NCI-H1417 (cell line): ENCODE data around the gene PRKG1.
A peak's percentile ranks its signal among the peaks of the same experiment; 100 is the strongest.
"Not testable (repeated sequence)": the region's sequence is repeated elsewhere in the genome, so short reads cannot be mapped to it uniquely, and the experiment has no call there.

Experiments used
- DNase-seq, 3 experiments: peaks; one replicate each; lab custom pipeline; 2025; lab: John Stamatoyannopoulos, UW

Gene PRKG1

GRCh38 chr10:51270936-51271530 is 196.7 kb downstream of the PRKG1 start:
- DNase-seq, result no peak

- DNase-seq, result not testable (repeated sequence)
Observed at GRCh38 chr10:51272099-51272498, 197.8 kb downstream of the PRKG1 start.

GRCh38 chr10:51272555-51272954 is 198.3 kb downstream of the PRKG1 start:
- no peak for DNase-seq

GRCh38 chr10:51273574-51273973 is 199.3 kb downstream of the PRKG1 start:
- no peak for DNase-seq

- DNase-seq, result not testable (repeated sequence)
Observed at GRCh38 chr10:51276097-51276496, 201.8 kb downstream of the PRKG1 start.

- DNase-seq, result not testable (repeated sequence)
Observed at GRCh38 chr10:51281387-51281786, 207.1 kb downstream of the PRKG1 start.

GRCh38 chr10:51285601-51286000 is 211.3 kb downstream of the PRKG1 start:
- DNase-seq, result no peak

GRCh38 chr10:51288511-51288910 is 214.2 kb downstream of the PRKG1 start:
- DNase-seq, result no peak

GRCh38 chr10:51289519-51289918 is 215.2 kb downstream of the PRKG1 start:
- DNase-seq, result no peak

GRCh38 chr10:51291961-51292360 is 217.7 kb downstream of the PRKG1 start:
- no peak for DNase-seq

GRCh38 chr10:51297438-51297837 is 223.2 kb downstream of the PRKG1 start:
- no peak for DNase-seq

GRCh38 chr10:51300617-51301304 is 226.5 kb downstream of the PRKG1 start:
- DNase-seq, result peak in 1 of 3 experiments; percentile 2

- no peak for DNase-seq
Observed at GRCh38 chr10:51301644-51302043, 227.4 kb downstream of the PRKG1 start.

GRCh38 chr10:51302316-51302715 is 228.0 kb downstream of the PRKG1 start:
- DNase-seq, result no peak

GRCh38 chr10:51308116-51308515 is 233.8 kb downstream of the PRKG1 start:
- no peak for DNase-seq

- no peak for DNase-seq
Observed at GRCh38 chr10:51311228-51311627, 236.9 kb downstream of the PRKG1 start.

GRCh38 chr10:51312817-51313216 is 238.5 kb downstream of the PRKG1 start:
- no peak for DNase-seq

GRCh38 chr10:51313251-51313650 is 239.0 kb downstream of the PRKG1 start:
- DNase-seq, result no peak

GRCh38 chr10:51313773-51314478 is 239.6 kb downstream of the PRKG1 start:
- no peak for DNase-seq

- DNase-seq, result no peak
Observed at GRCh38 chr10:51314481-51314880, 240.2 kb downstream of the PRKG1 start.

GRCh38 chr10:51318399-51319172 is 244.3 kb downstream of the PRKG1 start:
- DNase-seq, result no peak

GRCh38 chr10:51319173-51319435 is 244.8 kb downstream of the PRKG1 start:
- no peak for DNase-seq

- DNase-seq, result no peak
Observed at GRCh38 chr10:51321300-51321699, 247.0 kb downstream of the PRKG1 start.
